Measurements from ENCODE around the gene LGALS7B.
"Not testable (repeated sequence)": the region's sequence is repeated elsewhere in the genome, so short reads cannot be mapped to it uniquely, and the experiment has no call there.

Gene LGALS7B

DNA sequence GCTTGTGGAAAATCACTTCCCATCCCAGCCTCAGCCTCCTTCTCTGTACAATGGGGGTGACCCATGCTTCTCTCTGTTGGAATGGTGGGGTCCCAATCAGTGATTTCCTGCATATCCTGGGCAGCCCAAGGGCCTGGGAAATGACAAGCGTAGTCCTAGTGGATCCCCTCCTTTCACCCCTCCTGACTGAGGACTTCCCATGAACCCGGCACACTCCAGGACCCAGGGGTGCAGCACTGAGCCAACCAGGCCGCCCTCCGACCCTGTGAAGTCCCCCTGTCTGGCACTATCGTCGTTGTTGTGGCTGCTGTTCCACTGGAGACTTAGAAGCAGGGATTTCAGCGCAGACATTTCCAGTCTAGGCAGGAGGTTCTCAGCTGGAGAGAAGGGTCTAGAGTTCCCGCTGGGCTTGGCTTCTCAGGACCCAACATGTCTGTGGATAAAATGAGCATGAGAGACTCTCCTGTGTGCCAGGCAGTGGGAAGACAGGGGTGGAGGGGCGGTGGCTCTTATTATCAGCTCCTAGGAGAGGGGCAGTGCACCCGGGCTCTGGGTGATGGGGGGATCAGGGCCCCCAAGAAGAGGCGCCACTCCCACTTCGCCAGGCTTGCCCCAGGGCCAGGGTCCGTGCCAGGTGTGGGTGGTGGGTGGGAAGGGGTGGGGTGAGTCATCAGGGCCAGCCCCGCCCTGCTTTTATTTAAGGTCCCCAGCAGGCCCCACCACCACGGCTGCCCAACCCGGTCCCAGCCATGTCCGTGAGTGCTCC, at the start of gene LGALS7B:
LGALS7B (plus strand) TSS at position 723 of the 766 bp plus-strand sequence; CDS start at position 750, 27 bp downstream.
- DNase-seq (ENCODE audit: low read depth, low spot score) = no peak

DNA sequence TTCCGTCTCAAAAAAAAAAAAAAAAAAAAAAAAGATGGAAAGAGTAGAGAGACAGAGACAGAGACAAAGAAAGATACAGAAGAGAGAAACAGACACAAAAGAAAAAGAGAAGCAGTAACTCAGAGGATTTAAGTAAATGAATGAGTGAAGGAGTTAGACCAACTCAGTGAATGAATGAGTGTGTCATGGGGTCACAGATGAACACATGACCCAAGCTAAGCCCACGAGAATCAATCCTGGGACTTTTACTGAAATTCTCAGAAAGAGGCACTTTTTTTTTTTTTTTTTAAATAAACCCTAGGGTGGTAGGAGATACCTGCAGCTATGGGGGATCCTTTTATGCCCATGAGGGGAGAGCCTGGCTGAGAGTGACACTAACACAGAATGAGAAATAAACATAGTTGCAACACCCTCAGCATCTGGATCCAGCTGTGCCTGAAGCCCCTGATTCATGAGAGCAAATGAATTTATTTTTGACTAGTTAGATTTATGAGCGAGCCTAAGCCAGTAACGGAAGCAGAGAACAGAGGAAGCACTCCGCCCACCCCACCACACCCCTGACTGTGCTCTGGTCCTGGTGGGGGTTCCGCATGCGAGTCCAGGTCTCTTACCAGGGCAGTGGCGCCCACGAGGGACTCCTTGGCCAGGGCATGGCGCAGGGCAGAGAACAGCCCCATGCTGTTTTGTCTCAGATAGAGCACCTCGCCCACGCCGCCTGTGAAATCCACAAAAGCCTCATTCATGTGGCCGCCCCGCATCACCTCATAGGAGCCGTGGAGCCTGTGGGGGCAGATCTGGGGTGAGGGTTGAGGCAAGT, 49.4 kb upstream of the LGALS7B start:
- no peak for DNase-seq (ENCODE audit: low read depth, low spot score)

DNA sequence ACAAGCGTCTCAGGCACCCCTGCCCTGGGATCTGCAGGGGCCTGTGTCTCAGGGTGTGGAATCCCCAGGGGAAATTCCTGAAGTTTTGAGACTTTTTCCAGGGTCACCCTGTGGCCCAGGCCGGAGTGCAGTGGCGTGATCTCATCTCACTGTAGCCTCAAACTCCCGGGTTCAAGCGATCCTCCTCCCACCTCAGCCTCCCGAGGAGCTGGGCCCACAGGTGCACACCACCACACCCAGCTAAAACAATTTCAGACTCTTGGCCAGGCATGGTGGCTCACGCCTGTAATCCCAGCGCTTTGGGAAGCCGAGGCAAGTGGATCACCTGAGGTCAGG, 48.8 kb upstream of the LGALS7B start:
- DNase-seq (ENCODE audit: low read depth, low spot score) = no peak

DNA sequence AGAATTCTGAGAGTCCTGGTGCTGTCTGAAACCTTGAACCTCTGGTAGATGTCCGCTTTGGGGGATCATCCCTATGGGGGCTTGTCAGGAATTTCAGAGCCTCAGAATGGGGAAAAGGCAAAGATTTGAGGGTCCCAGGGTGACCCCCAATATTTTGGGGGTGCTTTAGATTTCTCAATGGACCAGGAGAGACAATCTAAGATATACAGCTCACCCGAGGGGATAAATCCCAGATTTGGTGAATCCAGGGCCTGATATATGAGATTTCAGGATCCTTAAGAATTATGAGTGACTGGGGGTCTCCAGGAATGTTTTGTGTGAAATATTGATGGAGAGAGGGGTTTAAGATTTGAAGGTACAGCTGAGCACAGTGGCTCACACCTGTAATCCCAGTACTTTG, 48.1 kb upstream of the LGALS7B start:
- DNase-seq (ENCODE audit: low read depth, low spot score) = no peak

DNA sequence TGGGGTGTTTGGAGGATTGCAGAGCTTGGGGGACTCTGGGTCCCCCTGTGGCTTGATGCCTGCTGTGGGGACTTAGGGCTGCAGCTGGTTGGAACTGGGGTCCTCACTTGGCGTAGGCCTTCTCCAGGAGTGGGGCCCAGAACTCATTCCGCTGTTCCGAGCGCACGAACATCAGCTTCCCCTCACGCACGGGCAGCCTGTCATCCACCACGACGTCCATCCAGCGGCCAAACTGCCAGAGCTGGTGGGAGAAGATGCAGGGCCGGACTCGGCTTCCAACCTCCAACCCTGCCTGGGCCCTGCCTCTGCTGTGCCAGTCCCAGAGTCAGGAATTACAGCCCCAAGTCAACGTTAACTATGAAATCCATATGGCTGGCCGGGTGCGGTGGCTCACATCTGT, 47.3 kb upstream of the LGALS7B start:
- no peak for DNase-seq (ENCODE audit: low read depth, low spot score)

DNA sequence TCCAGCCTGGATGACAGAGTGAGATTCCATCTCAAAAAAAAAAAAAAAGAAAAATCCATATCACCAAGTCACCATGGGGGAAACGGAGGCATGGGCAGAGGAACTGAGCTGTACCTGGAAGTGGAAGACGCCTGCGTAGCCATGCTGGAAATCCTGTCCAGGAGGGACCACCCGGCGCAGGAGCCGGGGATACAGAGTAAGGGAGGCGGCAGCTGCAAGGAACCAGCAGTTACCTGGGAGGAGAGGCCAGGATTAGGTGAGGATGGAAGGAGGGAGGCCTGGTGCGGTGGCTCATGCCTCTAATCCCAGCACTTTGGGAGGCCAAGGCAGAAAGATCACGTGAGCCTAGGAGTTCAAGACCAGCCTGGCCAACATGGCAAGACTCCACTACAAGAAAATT, 46.7 kb upstream of the LGALS7B start:
- DNase-seq (ENCODE audit: low read depth, low spot score) = no peak

DNA sequence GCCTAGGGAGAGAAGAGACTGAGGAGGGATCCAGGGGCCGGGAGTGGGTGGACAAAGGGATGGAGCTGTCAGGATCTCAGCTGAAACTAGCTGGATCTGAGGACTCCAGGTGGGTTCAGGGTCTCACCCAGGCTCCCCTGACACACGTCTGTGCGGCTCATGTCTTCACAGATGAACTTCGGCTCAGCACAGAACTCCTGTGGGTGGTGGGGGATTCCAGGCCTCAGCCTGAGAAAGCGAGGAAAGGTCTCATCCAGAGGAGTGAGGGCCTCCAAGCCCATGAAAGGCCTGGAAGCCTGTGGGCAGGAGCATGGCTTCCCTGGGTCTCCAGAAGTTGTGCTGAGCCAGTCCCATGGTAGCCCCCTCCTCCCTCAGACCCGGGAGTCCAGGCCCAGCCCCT, 46.1 kb upstream of the LGALS7B start:
- DNase-seq (ENCODE audit: low read depth, low spot score) = no peak

DNA sequence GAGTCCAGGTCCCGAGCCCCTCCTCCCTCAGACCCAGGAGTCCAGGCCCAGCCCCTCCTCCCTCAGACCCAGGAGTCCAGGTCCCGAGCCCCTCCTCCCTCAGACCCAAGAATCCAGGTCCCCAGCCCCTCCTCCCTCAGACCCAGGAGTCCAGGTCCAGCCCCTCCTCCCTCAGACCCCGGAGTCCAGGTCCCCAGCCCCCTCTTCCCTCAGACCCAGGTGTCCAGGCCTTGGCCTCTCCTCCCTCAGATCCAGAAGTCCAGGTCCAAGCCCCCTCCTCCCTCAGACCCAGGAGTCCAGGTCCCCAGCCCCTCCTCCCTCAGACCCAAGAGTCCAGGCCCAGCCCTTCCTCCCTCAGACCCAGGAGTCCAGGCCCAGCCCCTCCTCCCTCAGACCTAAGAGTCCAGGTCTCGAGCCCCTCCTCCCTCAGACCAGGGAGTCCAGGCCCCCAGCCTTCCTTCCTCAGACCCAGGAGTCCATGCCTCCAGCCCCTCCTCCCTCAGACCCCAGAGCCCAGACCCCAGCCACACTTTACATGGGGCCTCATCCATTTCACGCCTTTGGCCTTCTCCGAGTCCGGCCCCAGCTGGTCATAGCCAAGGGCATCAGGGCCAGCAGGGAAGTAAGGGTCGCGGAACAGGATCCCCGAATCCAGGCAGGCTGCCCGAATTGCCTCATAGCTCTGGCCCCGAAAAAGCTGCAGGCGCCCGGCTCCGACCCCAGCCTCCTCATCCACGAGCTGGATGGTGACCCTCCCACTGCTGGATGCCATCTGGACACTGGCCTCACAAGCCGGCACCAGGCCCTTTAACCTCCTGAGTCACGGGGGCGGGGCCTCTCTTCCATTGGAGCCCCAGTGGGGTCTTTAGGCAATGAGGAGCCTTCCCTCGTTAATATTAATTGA, 45.4 kb upstream of the LGALS7B start:
- no peak for DNase-seq (ENCODE audit: low read depth, low spot score)

DNA sequence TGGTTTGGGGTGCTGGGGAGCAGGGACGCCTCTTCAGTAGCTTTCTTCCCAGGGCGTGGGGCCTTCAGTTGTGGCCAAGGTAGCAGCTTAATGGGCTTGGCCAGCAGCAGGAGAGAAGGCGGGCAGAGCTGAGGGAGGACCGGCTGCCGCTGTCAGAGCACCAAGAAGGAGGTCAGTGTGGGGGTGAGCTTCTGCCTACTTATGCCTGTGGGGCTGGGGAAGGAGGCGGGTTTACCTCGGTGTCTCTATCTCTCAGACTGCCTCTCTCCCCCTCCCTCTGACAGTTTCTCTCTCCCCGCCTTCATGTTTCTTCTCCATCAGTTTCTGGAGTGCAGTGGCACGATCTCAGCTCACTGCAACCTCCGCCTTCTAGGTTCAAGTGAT, 44.7 kb upstream of the LGALS7B start, which contains the start of gene CAPN12:
CAPN12 (minus strand) TSS at position 177 of the 384 bp plus-strand sequence. CDS start 309 bp downstream, outside the sequence.
- DNase-seq (ENCODE audit: low read depth, low spot score) = no peak

DNA sequence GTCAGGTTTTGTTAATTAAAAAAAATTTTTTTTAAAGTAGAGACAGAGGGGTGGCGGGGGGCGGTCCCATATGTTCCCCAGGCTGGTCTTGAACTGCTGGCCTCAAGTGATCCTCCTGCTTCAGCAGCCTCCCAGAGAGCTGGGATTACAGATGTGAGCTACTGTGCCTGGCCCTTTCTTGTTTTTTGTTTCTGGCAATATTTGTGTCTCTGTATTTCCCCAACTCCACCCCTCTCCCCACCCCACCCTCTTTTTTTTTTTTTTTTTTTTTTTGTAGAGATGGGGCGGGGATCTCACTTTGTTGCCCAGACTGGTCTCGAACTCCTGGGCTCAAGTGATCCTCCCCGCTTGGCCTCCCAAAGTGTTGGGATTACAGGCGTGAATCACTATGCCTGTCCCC, 44.1 kb upstream of the LGALS7B start:
- DNase-seq (ENCODE audit: low read depth, low spot score) = no peak

DNA sequence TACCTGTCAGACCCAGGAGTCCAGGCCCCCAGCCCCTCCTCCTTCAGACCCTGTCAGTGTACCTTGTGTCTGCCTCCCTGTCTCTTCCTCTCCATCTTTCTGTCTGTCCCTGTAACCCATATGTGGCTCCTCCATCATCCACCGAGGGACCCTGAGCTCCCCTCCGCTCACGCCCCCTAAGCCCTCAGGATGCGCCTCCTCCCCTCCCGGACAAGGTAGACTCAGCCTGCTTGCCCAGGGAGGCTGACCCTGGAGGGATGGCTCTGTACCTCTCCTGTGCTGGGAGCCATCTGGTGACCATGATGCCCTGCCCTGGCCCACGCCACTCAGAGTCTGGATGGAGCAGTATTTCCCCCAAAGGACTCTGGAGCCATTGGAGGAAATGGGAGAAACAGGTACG, 43.7 kb upstream of the LGALS7B start:
- no peak for DNase-seq (ENCODE audit: low read depth, low spot score)

DNA sequence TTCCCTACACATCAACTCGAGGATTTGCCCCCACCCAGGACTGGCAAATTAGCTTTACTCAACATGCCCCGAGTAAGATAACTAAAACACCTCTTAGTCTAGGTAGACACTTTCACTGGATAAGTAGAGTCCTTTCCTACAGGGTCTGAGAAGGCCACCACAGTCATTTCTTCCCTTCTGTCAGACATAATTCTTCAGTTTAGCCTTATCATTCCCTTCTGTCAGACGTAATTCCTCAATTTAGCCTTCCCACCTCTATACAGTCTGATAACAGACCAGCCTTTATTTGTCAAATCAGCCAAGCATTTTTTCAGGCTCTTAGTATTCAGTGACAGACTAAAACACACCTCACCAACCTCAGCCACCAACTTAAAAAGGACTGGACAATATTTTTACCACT, 35.2 kb upstream of the LGALS7B start:
- DNase-seq (ENCODE audit: low read depth, low spot score) = not testable (repeated sequence)

DNA sequence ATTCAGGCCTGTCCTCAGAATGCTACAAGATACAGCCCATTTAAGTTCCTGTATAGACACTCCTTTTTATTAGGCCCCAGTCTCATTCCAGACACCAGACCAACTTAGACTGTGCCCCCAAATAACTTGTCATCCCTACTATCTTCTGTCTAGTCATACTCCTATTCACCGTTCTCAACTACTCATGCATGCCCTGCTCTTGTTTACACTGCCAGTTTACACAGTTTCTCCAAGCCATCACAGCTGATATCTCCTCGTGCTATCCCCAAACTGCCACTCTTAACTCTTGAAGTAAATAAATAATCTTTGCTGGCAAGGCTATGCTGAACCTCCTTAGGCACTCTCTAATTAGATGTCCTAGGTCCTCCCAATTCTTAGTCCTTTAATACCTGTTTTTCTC, 34.8 kb upstream of the LGALS7B start:
- DNase-seq (ENCODE audit: low read depth, low spot score) = not testable (repeated sequence)

DNA sequence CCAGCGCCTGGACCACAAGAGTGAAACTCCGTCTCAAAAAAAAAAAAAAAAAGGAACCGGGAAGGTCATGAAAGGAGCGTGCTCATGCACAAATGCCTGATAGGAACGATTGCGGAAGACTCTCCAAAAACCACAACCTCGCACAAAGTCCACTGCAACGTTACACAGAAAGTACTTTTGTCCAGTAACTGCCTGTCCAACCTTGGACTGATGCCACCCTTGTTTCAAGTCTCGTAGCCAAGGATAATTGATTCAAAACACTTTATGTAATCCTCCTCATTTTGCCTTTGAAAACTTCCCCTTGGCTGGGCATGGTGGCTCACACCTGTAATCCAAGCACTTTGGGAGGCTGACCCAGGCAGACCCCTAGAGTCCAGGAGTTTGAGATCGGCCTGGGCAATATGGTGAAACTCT, 29.4 kb upstream of the LGALS7B start:
- DNase-seq (ENCODE audit: low read depth, low spot score) = no peak

DNA sequence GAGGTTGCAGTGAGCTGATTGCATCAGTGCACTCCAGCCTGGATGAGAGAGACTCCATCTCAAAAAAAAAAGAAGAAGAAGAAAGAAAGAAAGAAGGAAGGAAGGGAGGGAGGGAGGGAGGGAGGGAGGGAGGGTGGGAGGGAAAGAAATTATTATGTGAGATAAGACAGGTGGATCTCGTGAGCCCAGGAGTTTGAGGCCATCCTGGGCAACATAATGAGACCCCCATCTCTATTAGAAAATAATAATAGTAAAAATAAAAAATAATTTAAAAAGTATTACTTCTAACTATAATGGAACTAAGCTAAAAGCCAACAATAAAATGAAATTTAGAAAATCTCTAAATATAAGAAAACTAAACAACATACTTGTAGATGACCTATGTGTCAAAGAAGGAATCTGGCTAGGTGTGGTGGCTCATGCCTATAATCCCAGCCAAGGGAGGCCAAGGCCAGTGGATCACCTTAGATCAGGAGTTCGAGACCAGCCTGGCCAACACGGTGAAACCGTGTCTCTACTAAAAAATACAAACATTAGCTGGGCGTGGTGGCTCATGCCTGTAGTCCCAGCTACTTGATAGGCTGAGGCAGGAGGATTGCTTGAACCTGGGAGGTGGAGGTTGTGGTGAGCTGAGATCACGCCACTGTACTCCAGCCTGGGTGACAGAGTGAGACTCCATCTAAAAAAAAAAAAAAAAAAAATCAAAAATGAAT, 28.0 kb upstream of the LGALS7B start:
- DNase-seq (ENCODE audit: low read depth, low spot score) = not testable (repeated sequence)

DNA sequence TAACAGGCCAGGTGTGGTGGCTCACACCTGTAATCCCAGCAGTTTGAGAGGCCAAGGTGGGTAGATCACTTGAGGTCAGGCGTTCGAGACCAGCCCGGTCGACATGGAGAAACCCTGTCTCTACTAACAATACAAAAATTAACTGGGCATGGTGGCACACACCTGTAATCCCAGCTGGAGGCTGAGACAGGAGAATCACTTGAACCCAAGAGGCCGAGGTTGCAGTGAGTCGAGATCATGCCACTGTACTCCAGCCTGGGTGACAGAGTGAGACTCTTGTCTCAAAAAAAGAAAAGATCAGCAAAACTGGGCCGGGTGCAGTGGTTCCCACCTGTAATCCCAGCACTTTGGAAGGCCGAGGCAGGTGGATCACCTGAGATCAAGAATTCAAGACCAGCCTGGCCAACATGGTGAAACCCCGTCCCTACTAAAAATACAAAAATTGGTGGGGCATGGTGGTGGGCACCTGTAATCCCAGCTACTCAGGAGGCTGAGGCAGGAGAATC, 27.1 kb upstream of the LGALS7B start:
- not testable (repeated sequence) for DNase-seq (ENCODE audit: low read depth, low spot score)

DNA sequence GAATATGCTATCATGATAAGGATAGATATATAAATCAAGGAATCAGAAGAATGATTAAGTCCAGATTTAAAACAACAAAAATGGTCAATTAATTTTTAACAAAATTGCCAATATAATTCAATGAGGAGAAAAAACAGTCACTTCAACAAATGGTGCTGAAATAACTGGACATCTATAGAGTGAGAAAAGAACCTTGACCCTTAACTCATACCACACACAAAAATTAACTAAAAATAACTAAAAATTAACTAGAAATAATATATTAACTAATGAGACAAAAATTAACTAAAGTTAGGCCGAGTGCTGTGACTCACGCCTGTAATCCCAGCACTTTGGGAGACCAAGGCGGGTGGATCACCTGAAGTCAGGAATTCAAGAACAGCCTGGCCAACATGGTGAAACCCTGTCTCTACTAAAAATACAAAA, 25.2 kb upstream of the LGALS7B start:
- DNase-seq (ENCODE audit: low read depth, low spot score) = no peak

DNA sequence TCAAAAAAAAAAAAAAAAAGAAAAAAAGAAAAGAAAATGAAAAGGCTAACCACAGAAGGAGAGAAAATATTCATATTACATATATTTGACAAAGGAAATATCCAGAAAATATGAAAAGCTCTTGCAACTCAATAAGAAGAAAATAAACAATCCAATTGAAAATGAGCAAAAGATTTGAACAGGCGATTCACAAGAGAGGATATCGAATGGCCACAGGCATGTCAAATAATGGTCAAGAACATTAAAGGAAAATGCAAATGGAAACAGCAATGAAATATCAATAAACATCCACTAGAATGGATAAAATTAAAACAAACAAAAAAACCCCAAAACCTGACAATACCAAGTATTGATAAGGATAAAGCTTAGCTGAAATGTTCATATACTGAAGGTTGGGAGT, 23.8 kb upstream of the LGALS7B start:
- no peak for DNase-seq (ENCODE audit: low read depth, low spot score)

DNA sequence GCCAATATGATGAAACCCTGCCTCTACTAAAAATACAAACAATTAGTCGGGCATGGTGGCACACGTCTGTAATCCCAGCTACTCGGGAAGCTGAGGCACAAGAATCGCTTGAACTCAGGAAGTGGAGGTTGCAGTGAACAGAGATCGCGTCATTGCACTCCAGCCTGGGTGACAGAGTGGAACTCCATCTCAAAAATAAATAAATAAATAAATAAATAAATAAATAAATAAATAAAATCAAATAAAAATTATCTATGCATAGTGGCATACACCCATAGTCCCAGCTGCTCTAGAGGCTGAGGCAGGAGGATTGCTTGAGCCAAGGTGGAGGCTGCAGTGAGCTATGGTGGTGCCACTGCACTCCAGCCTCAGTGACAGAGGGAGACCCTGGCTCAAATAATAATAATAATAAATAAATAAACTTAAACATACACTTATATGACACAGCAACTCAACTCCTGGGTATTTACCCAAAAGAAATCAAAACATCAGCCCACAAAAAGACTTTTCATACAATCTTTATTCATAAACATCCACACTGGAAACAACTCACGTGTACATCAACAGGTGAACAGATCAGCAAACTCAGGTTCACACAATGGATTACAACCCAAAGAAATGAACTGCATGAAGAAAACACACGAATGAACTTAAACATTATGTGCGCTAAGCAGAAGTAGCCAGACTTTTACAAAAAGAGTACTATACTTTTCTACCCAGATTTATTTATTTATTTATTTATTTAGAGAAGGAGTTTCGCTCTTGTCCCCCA, 22.5 kb upstream of the LGALS7B start:
- no peak for DNase-seq (ENCODE audit: low read depth, low spot score)

DNA sequence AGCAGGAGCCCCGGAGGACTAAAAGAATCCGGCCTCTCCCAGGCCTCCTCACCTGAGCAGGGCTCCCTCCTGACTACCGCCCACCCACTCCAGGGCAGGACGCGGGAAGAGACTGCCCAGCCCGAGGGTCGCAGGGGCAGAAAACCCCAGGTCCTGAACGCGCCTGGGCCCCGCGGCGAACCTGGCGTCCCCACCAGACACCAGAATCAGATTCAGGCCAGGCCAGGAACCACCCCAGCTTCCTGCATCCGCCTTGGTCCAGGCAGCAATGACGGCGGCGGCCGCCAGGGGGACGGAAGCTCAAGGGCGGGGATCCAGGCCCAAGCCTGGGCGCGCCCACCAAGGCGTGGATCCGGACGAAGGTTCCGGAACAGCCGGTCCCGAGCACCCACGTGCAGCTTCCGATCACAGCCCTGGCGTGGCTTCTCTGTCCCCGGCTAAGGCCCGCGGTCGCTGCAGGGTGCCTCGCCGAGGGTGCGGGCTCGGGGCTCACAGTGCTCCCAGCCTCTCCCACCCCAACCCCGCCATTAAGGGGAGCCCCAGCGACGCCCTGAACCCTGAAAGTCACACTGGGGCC, 19.3 kb upstream of the LGALS7B start:
- DNase-seq (ENCODE audit: low read depth, low spot score) = peak; percentile 79

Data from activated CD4-positive, CD25-positive, alpha-beta regulatory T cell treated with anti-CD3 and anti-CD28 coated beads, Interleukin-2, amount 50 U/mL, for 16 hours (primary cell).